HG03565 (cell line): ENCODE measurements around the gene AGMO.

ENCODE experiments used
- ATAC-seq: cut with Tn5 transposase; IDR thresholded peaks from one replicate; pipeline ENCODE4 v1.9.1; 2021; ENCODE audit warnings: mild to moderate bottlenecking, moderate library complexity; ENCODE audit not compliant: unreplicated experiment

The AGMO gene

DNA sequence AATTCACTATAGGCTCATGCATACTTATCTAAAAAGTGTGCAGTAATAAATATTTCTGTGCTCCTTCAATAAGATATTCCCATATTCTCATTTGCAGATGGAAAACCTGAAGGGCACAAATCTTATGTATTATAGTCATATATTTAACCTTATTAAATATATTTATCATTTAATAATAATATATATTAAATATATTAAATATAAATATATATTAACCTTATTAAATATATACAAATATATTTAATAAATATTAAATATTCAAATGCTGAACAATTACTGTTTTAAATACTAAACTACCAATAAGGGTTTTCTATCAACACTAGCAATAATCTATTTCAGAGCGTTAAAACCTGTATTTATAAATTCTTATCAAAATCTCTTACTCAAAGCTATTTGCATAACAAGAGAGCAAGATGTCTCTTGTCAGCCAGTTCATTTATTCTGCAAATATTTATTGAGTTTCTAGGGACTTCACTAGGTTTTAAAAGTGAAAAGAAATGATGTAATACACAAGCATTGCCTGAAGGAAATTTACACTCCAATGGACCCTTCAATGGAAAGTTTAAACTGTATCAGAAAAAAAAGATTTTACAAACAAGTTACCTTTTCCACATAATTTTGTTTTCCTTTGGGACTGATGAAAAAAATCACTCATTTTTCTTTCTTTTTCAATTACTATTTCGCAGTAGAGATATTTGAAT, 159.2 kb downstream of the AGMO start:
- ATAC-seq, result no peak

DNA sequence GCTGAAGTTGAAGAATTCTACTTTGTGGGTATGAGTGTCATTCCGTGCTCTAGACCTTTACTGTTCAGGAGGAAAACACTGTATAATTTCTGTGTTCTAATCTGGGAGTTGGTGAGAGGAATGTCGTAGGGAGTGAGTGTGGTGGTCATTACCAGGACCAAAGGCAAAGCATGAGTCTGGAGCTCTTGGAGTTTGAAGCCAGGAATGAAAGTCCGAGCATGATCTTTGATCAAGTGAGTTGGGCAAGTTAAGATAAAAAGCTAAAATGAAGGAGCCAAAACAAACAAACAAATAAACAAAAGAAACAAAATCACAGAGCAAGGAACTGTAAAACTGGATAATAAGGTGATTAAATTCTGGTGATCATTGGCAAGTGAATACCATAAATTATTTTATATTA, 161.4 kb downstream of the AGMO start:
- ATAC-seq, result no peak

DNA sequence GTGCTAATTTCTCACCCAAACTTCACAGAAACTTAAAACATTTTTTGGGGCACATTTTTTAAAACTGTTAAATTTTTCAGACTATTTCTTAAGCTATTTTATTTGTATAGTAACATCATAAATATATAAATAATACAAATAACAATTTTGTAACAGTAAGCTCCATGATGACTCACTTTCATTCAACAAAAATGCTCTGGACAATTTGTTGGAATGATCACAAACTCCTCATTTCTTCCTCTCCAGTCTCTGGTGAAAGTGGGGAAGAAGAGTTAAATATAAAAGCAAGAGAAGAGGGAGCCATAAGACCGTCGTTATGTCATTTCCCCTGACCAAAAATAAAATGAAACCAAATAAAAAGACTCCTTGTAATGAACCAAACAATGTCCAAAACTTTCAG, 162.4 kb downstream of the AGMO start:
- no peak for ATAC-seq

- ATAC-seq, result no peak
These were observed 163.7 kb downstream of the AGMO start for GRCh38 chr7:15397922-15398760.

- no peak for ATAC-seq
These were observed 164.7 kb downstream of the AGMO start for GRCh38 chr7:15397159-15397550.

- no peak for ATAC-seq
These were observed 165.3 kb downstream of the AGMO start for GRCh38 chr7:15396210-15397158.

- no peak for ATAC-seq
These were observed 172.7 kb downstream of the AGMO start for GRCh38 chr7:15389073-15389472.

DNA sequence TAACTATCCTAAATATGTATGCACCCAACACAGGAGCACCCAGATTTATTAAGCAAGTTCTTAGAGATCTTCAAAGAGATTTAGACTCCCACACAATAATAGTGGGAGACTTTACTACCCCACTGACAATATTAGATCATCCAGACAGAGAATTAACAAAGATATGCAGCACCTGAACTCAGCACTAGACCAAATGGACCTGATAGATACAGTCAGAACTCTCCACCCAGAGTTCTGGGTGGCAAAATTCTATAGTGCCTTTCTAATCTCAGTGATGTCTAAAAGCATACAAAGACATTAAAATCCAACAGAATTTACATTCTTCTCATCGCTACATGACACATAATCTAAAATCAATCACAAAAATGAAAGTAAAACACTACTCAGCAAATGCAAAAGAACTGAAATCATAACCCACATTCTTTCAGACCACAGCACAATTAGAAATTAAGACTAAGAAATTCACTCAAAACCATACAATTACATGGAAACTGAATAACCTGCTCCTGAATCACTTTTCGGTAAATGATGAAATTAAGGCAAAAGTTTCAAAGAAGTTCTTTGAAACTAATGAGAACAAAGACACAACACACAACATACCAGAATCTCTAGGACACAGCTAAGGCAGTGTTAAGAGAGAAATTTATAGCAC, 183.2 kb downstream of the AGMO start:
- no peak for ATAC-seq

DNA sequence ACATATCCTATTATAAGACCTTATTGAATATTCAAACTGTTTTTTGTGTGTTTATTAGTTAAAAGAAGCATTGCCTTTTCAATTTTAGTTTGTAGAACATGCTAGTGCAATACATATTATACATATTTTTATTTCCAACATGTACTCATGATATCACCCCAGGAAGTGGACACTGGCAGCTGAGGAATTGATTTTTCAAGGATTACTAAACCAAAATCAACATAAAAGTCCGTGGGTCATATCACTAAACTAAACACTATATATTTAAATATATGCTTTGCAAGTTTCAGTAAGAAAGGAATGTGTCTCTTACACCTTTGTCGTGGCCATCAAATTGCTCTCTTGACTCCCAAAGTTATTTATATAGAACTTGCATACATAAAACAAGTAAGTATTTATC, 185.2 kb downstream of the AGMO start:
- no peak for ATAC-seq

DNA sequence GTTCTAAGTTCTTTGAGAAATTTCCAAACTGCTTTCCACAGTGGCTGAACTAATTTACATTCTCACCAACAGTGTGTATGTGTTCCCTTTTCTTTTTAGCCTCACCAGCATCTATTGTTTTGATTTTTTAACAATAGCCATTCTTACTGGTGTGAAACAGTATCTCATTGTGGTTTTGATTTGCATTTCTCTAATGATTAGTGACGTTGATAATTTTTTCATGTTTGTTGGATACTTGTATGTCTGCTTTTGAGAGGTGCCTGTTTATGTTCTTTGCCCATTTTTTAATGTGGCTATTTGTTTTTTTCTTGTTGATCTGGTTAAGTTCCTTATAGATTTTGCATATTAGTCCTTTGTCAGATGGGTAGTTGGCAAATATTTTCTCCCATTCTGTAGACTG, 191.4 kb downstream of the AGMO start:
- no peak for ATAC-seq

GRCh38 chr7:15368653-15369052, 193.2 kb downstream of the AGMO start:
- no peak for ATAC-seq

GRCh38 chr7:15367897-15368296, 193.9 kb downstream of the AGMO start:
- ATAC-seq, result no peak

- no peak for ATAC-seq
These were observed 203.7 kb downstream of the AGMO start for GRCh38 chr7:15358112-15358511.

DNA sequence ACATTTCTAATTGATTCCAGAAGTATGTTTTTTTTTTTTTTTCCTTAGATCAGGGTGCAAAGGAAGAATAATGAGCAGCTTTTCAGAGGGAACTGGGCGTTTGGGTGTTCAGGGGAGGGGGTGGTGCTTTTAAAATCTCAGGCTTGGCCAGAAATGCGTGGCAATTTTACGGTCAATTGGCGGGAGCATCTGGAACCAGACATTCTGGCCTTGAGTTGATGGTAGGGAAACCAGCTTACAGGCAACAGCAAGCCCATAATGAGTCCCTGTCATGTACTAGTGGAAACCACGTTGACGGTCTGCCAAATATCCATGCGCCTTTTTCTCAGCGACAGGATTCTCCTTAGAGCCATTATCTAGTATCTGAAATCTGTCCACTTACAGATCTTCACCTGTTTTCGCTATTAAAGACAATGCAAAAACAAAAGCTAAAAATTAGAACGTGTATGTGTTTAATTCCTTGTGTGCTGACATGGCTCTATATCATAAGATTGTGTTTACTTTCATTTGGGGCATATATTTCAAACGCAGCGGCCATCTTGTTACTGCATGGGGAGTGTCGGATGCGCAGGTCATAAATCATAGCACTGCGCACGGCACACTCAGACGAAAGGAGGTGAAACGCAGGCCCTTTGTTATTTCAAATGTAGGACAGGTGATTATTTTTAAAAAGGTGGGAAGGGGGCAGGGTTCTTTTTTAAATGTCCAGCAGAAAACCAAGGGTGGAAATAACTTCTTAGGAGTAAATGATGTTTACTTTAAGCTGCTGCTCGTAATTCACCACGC, 209.2 kb downstream of the AGMO start:
- ATAC-seq, result no peak

DNA sequence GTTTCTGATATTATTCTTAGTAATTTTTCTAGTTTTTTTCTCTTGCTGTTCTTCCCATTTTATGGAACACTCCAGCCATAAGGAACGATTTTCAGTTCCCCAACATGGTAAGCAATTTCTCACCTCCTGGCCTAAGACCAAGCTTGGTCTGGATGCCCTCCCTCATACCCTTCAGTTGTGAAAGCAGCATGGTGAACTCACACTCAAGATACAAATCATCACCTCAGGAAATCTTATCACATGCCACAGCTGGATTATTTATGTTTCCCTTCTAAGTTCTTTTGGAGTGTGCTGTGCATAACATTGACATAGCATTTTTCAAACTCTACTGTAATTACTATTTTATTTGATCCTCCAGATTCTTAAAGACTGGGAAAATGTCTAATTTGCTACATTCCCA, 216.6 kb downstream of the AGMO start:
- no peak for ATAC-seq

DNA sequence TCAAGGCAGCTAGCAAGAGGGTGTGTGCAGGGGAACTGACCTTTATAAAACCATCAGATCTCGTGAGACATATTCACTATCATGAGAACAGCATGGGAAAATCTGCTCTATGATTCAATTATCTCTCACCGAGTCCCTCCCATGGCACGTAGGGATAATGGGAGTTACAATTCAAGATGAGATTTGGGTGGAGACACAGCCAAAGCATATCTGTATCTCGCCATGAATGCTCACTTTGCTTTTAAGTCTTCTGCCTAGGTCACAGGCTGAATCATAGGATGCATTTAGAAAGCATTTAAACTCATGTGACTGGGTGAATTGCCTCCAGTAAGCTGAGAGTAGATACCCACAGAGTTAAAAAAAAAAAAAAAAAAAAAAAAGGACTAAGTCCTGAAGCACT, 220.0 kb downstream of the AGMO start:
- no peak for ATAC-seq

- no peak for ATAC-seq
These were observed 225.7 kb downstream of the AGMO start for GRCh38 chr7:15336146-15336545.

DNA sequence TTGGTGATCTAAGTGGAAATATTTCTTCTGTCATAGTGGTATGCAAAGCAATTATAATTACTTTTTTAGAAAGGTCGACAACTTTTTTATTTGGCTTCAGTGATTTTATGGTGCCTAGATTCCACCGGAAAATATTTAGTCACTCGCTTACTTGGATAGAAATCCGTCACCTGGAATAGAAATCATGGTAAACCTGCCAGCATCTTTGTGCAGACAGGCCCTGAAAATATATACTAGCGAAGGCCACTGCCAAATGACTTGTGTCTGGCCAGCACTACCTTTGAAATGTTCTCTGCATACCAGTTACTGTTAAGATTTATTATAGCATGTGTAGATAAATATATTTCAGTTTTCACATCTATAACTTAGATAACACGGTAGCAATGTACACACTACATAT, 226.4 kb downstream of the AGMO start:
- ATAC-seq, result no peak

- no peak for ATAC-seq
These were observed 227.1 kb downstream of the AGMO start for GRCh38 chr7:15334536-15335263.
